Adrenal gland (tissue), 5 donors: ENCODE results near the gene UCP1.

Experiments
- CTCF ChIP-seq, 6 experiments: fragments of 450-650 bp in 4 of 6; fragments of 200-600 bp in 2 of 6; sonication (generic) in 1 of 6; IDR thresholded peaks; 1 replicate in 5 of 6; 2 replicates in 1 of 6; pipeline versions ENCODE4 v1.5.1 to v1.8.0; 2016 to 2021; ENCODE audit warnings: antibody characterized with exemption in 6 of 6, mild to moderate bottlenecking in 2 of 6, moderate library complexity in 1 of 6
- POLR2A ChIP-seq, 2 donors: fragments of 450-650 bp; IDR thresholded peaks; one replicate each; pipeline ENCODE4 v1.6.1; 2017; ENCODE audit warnings: antibody characterized with exemption in 2 of 2, mild to moderate bottlenecking in 2 of 2, moderate library complexity in 1 of 2
- donor health status: DM: no; HTN: no; CAD: no.

GRCh38 chr4:140607852-140608251 is 39.1 kb upstream of the UCP1 start:
- TF ChIP-seq CTCF (IDR thresholded peaks at IDR 0.05) (no peak), POLR2A (IDR thresholded peaks at IDR 0.05) (no peak)
